HepG2 (cell line): ENCODE measurements around the gene CACNB4.

Experiments
- ATF3 ChIP-seq: sonication (generic); formaldehyde crosslinking; IDR thresholded peaks from 2 replicates; pipeline ENCODE4 v1.4.0; 2020; ENCODE audit warnings: missing genetic modification reagents
- CTCF ChIP-seq: sonication (generic); formaldehyde crosslinking; IDR thresholded peaks from 2 replicates; pipeline ENCODE4 v1.5.0; 2020; ENCODE audit warnings: mild to moderate bottlenecking, missing genetic modification reagents, moderate library complexity
- DZIP1 ChIP-seq: sonication (generic); formaldehyde crosslinking; IDR thresholded peaks from 2 replicates; pipeline ENCODE4 v1.5.0; 2020; ENCODE audit warnings: mild to moderate bottlenecking, missing genetic modification reagents
- GRHL1 ChIP-seq: sonication (generic); formaldehyde crosslinking; conservative IDR thresholded peaks from 2 replicates; pipeline ENCODE4 v1.8.0; 2022; ENCODE audit warnings: missing genetic modification reagents
- LRRFIP1 ChIP-seq: sonication (generic); formaldehyde crosslinking; conservative IDR thresholded peaks from 2 replicates; pipeline ENCODE4 v1.4.0; 2020; ENCODE audit warnings: missing genetic modification reagents
- PHF20 ChIP-seq: sonication (generic); formaldehyde crosslinking; IDR thresholded peaks from 2 replicates; pipeline ENCODE4 v1.5.0; 2020; ENCODE audit warnings: mild to moderate bottlenecking, missing genetic modification reagents
- POLR2A ChIP-seq, 2 experiments: IDR thresholded peaks; 2 replicates each; pipeline ENCODE4 v1.6.1; 2011; ENCODE audit warnings: low read depth in 2 of 2, low read length in 2 of 2, mild to moderate bottlenecking in 1 of 2, moderate library complexity in 1 of 2; ENCODE audit not compliant: insufficient read depth in 1 of 2
- SIN3A ChIP-seq: IDR thresholded peaks from 2 replicates; pipeline ENCODE4 v1.6.1; 2011; ENCODE audit warnings: low read depth, mild to moderate bottlenecking, control low read depth, low read length, borderline replicate concordance
- SMAD3 ChIP-seq: sonication (generic); formaldehyde crosslinking; IDR thresholded peaks from 2 replicates; pipeline ENCODE4 v1.4.0; 2020; ENCODE audit warnings: missing genetic modification reagents
- TAF1 ChIP-seq: sonication (generic); formaldehyde crosslinking; IDR thresholded peaks from 2 replicates; pipeline ENCODE4 v1.4.0; 2020; ENCODE audit warnings: missing genetic modification reagents
- TCF12 ChIP-seq, 2 experiments: fragments of 450-650 bp in 1 of 2; sonication (generic) in 1 of 2; formaldehyde crosslinking in 1 of 2; IDR thresholded peaks; 2 replicates each; pipeline versions ENCODE4 v1.6.1 to v1.8.0; 2017 to 2022; ENCODE audit warnings: antibody characterized with exemption in 1 of 2, mild to moderate bottlenecking in 1 of 2, missing genetic modification reagents in 1 of 2, moderate library complexity in 1 of 2
- USF2 ChIP-seq, 2 experiments: sonication (generic) in 1 of 2; formaldehyde crosslinking in 1 of 2; IDR thresholded peaks; 2 replicates each; pipeline versions ENCODE4 v1.5.1 to v1.6.1; 2011 to 2020; ENCODE audit warnings: borderline replicate concordance in 1 of 2, low read depth in 1 of 2, low read length in 1 of 2, mild to moderate bottlenecking in 1 of 2, missing genetic modification reagents in 1 of 2, moderate library complexity in 1 of 2
- ZFAT ChIP-seq: sonication (generic); formaldehyde crosslinking; conservative IDR thresholded peaks from 2 replicates; pipeline ENCODE4 v1.8.1; 2023; ENCODE audit warnings: missing genetic modification reagents, inconsistent platforms
- ZNF740 ChIP-seq: sonication (generic); formaldehyde crosslinking; IDR thresholded peaks from 2 replicates; pipeline ENCODE4 v1.4.0; 2020; ENCODE audit warnings: missing genetic modification reagents

- TF ChIP-seq GRHL1 (CRISPR knock-in tag), result no peak
- TF ChIP-seq DZIP1, result no peak
- no peak for TF ChIP-seq SMAD3 (CRISPR knock-in tag)
- no peak for TF ChIP-seq ZFAT (CRISPR knock-in tag)
- TF ChIP-seq CTCF (CRISPR knock-in tag), result no peak
- TF ChIP-seq TCF12 (IDR thresholded peaks at IDR 0.05), result no peak
- TF ChIP-seq TCF12 (CRISPR knock-in tag; IDR thresholded peaks at IDR 0.05), result no peak
- TF ChIP-seq LRRFIP1 (CRISPR knock-in tag), result no peak
- TF ChIP-seq PHF20 (CRISPR knock-in tag), result no peak
- TF ChIP-seq ATF3 (CRISPR knock-in tag), result no peak
- TF ChIP-seq POLR2A (IDR thresholded peaks at IDR 0.05; ENCODE audit: insufficient read depth in 1 of 2, low read depth in 2 of 2, low read length in 2 of 2), result no peak
- no peak for TF ChIP-seq ZNF740 (CRISPR knock-in tag)
- no peak for TF ChIP-seq SIN3A
- no peak for TF ChIP-seq TAF1 (CRISPR knock-in tag)
- TF ChIP-seq USF2 (IDR thresholded peaks at IDR 0.05; ENCODE audit: low read depth, low read length), result no peak
- no peak for TF ChIP-seq USF2 (CRISPR knock-in tag; IDR thresholded peaks at IDR 0.05; ENCODE audit: borderline replicate concordance)
Observed at GRCh38 chr2:151840216-151841046, 258.4 kb downstream of the CACNB4 start.
